Glomerular visceral epithelial cell (primary cell): ENCODE results near the gene AOC3.

Experiments
- DNase-seq: peaks from one replicate; pipeline ENCODE4 v3.0.0-alpha.2; 2016; ENCODE audit errors: extremely low spot score

The AOC3 gene

DNA sequence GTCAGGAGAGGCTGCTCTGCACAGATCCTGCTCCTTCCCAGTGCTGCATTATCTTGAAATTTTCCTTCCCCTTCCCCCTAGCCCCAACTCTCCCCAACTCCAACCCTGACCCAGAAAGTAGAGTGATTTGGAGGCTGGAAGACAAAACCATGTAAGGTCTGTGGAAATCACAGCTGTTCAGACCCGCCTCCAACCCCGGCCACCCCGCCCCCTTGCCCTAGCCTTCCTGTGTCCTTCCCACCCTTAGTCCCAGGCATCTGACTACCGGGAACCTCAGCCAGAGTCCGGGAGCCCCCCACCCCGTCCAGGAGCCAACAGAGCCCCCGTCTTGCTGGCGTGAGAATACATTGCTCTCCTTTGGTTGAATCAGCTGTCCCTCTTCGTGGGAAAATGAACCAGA is at the start of gene AOC3:
Gene AOC3, plus strand, starts transcription at position 246 of the 400 bp plus-strand sequence. Its CDS starts 145 bp downstream, at position 391.
- DNase-seq, result no peak

DNA sequence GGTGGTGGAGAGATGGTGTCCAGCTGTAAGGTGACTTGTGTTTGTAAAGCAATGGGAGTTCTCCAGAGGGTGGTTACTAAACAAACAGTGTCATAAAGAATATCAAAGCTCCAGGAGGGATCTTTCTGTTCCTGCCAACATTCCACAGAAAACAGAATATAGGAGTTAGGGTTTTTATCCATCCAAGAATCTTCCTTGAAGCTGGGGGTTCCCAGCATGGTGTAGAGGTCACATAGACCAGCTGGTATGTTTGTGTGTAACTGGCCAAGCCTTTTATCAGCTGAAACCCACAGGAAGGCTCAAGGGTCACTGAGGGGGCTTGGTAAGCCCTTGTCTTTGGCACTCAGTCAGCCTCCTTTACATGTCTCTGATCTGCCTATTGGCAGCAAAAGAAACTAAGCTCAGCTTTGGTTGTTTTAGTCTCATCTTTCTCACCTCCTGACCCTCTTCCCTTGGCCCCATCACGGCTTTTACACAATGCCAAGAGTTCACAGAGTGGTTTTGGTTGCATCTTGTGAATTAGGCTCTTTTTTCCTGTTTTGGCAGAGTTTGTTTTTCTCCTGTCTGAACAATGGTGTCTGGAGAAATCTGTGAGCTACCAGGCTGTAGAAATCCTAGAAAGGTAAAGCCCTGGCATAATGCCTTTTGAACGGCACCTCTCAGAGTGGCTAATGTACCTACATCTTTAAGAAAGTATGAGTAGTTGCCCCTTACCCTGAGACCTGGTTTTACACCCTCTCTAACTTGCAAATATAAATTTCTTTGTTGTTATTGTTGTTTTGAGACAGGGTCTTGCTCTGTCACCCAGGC is 47.7 kb upstream of the AOC3 start:
- no peak for DNase-seq

- no peak for DNase-seq
These were observed 46.1 kb upstream of the AOC3 start for GRCh38 chr17:42804918-42805367.

DNA sequence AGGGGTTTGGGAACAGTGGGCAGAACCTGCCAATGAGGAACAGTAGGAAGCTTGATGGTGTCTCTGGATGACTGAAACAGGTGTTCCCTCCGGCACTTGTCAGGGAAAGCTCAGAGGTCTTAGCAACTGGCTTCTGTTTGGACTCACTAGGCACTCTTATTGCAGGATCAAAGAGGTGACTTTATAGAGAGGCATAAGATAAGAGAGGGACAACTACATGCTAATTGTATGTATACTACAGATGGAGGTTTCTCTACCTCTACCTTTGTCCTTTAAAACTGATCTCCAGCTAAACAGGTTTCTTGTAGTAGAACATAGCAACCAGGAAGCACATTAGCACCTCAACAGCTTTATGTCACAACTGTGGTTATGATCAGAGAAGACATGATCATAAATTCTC is 44.8 kb upstream of the AOC3 start:
- DNase-seq, result no peak

DNA sequence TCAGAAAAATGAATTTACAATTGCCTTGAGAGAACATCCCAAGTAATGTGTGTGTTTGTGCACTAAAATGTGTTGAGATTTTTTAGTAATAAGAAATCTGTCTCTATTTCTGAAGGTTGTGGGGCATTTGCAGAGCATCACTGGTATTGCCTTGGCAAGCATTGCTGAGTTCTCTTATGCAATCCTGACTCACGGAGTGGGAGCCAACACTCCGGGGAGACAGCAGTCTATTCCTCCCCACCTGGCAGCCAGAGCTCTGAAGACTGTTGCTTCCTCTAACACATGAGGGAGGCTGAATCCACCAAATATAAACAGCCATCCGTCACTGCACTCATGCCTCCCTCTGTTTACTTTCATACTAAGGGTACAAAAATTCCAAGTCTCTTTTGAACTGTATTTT is 41.7 kb upstream of the AOC3 start:
- DNase-seq, result peak; percentile 20

GRCh38 chr17:42814633-42815399 is 36.2 kb upstream of the AOC3 start:
- DNase-seq, result peak; percentile 52

GRCh38 chr17:42817866-42818265 is 33.1 kb upstream of the AOC3 start:
- DNase-seq, result no peak

DNA sequence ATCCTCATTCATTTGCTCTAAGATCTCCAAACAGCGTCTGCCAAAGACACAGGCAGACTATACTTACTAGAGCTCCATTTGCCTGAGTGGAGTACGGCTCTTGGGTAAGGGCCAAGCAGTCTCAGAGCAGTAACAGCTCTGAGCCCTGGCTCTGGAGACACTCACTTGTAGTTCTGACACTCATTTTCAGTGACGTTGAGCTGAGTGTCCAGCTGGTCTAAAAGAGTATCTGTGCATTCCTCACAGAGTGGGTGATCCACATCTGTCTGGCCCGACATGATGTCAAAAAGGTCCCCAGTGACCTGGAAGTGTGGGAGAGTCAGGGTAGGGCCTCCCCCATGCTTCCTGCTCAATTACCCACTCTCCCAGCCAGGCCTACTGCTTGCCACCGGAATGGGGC is 32.6 kb upstream of the AOC3 start:
- DNase-seq, result no peak

DNA sequence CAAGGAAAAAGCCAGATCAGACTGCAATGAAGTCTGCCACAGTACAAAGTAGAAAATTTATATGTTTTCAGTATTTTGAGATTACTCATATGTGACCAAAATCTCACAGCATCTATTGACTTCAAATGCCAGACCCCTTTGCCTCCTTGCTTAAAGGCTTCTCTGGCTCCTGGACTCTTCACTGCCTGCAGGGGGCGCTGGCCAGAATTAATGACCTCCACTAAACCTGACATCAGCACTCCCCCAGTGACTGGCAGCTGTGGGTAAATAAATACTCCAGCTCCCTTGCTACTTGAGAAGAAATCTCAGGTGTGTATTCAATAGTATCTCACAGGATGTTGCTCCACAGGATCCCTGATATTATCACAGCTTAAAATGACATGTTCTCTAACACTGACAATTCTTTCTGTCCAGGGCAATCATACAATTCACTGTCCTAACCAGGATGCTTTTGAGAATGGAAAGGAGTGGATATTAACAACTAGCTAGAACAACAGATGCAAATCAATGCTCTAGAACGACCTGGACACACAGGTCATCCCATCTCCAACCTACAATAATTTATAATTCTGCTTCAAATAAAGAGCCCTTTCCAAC is 31.0 kb upstream of the AOC3 start:
- DNase-seq, result peak; percentile 61

DNA sequence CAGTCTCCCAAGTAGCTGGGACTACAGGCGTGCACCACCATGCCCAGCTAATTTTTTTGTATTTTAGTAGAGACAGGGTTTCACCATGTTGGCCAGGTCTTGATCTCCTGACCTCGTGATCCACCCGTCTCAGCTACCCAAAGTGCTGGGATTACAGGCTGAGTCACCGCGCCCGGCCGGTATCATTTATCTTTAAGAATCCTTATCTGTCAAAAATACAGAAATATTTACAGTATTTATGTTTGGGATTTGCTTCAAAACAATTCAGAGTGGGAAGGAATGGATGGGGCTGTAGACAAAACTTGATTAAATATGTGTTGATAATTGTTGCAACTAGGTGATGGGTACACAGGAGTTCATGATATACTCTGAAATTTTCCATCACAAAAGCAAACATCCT is 29.8 kb upstream of the AOC3 start:
- DNase-seq, result no peak

- no peak for DNase-seq
These were observed 23.5 kb upstream of the AOC3 start for GRCh38 chr17:42827472-42827871.

GRCh38 chr17:42830971-42831370 is 20.0 kb upstream of the AOC3 start:
- no peak for DNase-seq

DNA sequence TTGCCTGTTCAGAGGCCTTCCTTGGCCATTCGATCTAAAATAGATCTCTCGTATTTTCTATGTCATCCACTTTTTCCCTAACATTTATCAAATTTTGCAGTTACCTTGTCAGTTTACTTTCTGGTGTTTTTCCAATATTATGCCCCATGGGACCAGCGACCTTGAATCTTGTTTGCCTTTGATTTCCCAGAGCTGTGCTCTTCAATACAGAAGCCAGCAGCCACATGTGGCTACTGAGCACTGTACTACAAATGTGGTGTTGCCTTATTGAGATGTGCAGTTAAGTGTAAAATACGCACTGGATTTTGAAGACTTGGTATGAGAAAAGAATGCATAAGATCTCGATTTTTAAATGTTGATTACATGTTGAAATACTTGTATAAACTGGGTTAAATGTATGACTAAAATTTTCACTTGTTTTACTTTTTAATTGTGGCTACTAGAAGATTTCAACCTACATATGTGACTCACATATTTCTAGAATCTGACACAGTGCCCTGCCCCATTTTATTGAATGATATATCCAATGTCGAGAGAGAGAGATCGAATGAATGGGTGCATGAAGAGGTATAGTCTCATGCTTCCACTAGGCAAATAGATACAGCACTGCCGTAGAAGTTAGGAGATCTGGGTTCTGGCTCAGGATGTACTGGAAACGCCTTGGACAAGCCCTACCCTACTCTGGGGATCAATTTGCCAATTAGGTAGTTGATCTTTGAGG is 18.6 kb upstream of the AOC3 start:
- DNase-seq, result no peak

- peak; percentile 83 for DNase-seq
These were observed 17.8 kb upstream of the AOC3 start, which contains the start of gene PSME3 for GRCh38 chr17:42832934-42833766. PSME3 (plus strand) TSS chr17:42833397; CDS start chr17:42833632, 235 bp downstream.

DNA sequence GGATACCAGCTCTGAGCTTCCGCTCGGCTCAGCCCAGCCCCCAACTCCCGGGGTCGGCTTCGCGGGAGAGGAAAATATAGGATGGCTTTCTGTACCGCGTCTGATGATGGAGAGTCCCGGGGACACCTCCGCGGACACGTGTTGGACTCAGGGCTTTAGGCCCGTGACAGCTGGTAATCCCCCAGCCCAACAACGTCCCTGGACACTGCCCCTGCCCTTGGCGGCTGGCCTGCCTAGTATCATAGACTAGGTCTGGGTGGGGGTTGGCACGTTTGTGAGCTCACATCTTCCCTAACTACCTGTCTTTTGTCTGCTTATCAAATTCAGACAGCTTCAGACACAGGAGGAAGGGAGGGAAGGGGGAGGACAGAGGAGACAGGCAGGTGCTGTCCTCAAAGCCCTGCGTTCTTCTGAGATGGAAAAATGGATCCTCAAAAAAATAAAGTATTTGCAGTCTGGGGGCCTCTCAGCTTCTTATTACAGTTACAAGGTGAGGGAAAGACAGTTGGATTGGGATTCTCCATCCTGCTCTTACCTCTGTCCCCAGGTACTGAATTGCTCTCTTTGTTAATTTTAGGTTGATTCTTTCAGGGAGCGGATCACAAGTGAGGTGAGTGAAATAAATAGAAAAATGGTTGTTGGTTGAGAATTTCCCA is 17.1 kb upstream of the AOC3 start:
- DNase-seq, result no peak

DNA sequence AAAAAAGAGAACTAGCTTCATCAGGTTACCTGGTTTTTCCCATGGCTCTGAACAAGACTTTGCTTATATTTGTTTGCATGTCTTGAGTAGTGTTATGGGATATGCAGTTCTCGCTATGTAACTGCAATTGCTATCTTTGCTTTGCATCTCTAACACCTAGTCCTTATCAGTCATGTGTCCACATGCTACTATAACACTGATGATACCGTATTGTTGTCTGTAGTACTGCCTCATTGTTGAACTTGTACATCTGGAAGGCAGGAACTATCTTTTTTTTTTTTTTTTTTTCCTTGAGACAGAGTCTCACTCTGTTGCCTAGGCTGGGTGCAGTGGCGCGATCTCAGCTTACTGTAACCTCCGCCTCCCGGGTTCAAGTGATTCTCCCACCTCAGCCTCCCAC is 15.3 kb upstream of the AOC3 start:
- DNase-seq, result no peak

DNA sequence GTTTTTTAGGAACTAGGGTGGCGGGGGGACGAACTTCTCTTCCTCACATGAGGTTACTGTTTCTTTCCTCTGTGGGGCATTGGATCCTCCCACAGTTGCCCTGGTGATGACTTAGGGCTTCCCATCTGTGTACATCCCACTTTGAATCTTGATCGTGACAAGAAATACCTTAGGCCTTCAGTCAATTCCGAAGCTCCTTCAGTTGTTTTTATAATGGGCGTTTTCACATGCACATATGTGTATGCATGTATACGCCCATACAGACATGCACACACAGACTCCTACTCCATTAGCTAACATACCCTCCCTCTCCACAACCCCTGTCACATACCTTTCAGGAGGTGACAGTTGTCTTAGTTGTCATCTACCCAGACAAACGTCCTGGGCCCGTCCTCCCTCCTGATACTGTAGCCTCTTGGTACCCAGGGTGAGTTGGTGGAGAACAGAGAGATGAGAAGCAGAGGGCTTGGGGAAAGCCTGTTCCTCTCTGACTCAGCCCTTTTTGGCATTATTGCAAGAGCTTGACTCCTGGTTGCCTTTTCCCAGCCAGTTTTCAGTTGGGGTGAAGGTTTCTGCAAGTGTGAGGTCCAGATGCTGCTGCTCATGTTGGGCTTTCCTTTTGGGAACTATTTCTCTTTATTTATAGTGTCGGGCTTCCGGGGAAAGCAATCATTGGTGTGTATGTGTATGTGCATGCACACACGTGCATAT is 8.9 kb upstream of the AOC3 start:
- no peak for DNase-seq

DNA sequence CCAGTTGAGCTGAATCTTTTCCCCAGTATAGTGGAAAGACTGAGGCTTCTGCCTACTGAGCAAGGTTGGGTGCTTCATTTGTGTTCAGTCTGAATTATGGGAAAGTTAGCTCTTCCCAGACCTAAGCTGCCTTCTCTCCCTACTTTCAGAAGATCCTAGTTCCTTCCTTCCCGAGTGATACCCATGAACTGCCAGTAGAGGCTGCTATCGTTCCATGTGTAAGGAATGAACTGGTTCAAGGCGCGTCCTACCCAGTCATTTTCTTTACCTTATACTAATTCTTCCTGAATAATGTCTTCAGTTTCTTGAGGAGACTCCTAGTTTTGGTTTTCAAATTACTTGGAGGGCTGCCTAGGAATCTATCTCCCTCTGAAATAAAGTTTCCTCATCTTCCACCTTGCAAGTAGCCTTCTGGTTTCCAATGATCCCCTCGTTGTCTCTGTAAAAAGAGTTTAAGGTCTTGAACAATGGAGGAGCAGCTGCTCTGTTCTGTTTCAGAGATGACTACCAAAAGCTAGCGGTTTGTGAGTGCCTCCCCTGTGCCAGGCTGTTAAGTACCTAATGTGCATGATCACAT is 7.6 kb upstream of the AOC3 start:
- DNase-seq, result peak; percentile 56

DNA sequence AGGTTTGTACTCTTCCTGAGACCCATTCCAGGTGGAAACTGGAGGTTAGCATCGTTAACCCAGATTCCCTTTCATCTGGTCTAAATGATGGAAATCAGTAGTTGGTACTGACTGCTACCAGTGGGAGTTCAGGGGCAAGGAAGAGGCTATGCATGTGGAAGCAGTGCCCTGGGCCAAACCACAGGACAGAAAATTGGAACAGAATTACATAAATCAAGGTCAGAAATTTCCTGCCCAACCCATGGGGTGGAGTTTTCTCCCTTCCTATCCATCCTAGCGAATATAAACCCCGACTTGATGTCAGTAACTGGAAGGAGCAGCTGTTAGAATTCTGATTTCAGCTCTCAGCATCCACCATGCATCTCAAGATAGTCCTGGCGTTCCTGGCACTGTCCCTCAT is 6.7 kb upstream of the AOC3 start, which contains the start of gene AOC2:
Gene AOC2, plus strand, starts transcription at position 310 of the 400 bp plus-strand sequence. Its CDS starts 47 bp downstream, at position 357.
- DNase-seq, result no peak
